Omental fat pad (tissue), 4 donors: Measurements from ENCODE around the gene MPP3. TPM values are rescaled to one million over a fixed set of nuclear protein-coding genes. Genes with fewer than 3 reads are reported as not detected.

Experiments
- ATAC-seq: fragments of 150-250 bp; one replicate; pipeline ENCODE4 v1.9.1; 2016; ENCODE audit warnings: mild to moderate bottlenecking, moderate library complexity; ENCODE audit not compliant: low FRiP score
- DNase-seq: peaks from one replicate; pipeline ENCODE4 v3.0.0-alpha.2; 2019; ENCODE audit warnings: low spot score
- CTCF ChIP-seq, 3 donors: fragments of 450-650 bp; IDR thresholded peaks; one replicate each; pipeline ENCODE4 v1.5.1; 2016 to 2017; ENCODE audit warnings: antibody characterized with exemption in 3 of 3, mild to moderate bottlenecking in 3 of 3, moderate library complexity in 2 of 3
- total RNA-seq, 4 donors: library from RNA; depleted of rRNA; stranded (reverse); fragments of >200 nt; gene quantifications; one replicate each; pipeline ENCODE4 v1.1.0, GENCODE V29; 2016

The MPP3 gene
- total RNA-seq, 4 donors from 2014 or later = 13.2 to 27.9 (median 24.0) TPM

- no peak for DNase-seq
- no peak for TF ChIP-seq CTCF (IDR thresholded peaks at IDR 0.05)
- ATAC-seq = no peak
These were observed 44.7 kb upstream of the MPP3 start for GRCh38 chr17:43877451-43878155.

- TF ChIP-seq CTCF (IDR thresholded peaks at IDR 0.05) = no peak
- DNase-seq (no peak), ATAC-seq (no peak)
These were observed 44.1 kb upstream of the MPP3 start for GRCh38 chr17:43877031-43877430.

DNA sequence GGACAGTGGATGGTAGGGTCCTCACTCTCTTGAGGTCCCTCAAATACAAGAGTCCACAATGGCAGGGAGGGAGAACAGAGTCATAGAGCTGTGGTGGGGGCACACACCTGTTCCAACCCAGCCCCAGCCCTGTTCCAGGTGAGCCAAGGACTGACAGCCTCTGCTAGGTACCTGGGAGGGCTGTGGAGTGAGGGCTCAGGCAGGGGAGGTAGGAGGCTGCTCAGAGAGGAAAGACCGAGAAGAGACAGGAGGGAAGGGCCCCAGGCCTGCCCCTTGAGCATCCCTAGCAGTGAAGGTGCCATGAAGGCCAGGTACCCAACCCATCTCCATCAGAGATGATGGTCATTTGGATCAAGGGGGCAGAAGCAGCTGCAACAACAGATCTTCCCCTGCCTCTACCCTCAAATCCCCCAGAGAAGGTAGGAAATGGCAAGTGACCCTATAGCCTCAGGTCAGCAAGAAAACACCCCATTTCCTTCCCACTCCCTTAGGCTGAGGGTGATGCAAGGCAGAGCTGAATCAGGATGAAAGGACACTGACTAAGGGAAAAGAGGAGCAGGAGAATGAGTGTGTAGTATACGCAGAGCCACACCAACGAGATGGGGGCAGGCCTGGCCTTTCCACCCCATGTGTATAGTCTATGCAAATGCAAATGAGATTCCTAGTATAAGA, 42.7 kb upstream of the MPP3 start:
- no peak for TF ChIP-seq CTCF (IDR thresholded peaks at IDR 0.05)
- ATAC-seq (no peak), DNase-seq (no peak)

DNA sequence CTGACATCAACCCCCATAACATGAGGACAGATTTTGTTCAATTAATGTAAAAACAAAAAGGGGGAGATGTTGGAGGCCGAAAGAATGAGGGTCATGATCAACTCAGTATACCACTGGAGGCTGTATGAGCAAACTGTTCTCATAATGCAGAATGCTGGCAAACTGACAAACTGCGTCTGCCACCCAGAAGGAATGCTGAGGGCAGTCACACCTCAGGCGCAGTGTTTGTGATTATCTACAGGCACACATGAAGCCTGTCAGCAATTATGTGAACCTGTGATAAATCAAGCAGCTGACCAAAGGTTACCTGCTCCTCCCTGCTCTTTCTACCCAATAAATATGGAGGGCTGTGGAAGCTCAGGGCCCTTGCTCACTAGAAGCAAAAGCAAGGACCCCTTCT, 41.3 kb upstream of the MPP3 start:
- DNase-seq (no peak), ATAC-seq (no peak)

DNA sequence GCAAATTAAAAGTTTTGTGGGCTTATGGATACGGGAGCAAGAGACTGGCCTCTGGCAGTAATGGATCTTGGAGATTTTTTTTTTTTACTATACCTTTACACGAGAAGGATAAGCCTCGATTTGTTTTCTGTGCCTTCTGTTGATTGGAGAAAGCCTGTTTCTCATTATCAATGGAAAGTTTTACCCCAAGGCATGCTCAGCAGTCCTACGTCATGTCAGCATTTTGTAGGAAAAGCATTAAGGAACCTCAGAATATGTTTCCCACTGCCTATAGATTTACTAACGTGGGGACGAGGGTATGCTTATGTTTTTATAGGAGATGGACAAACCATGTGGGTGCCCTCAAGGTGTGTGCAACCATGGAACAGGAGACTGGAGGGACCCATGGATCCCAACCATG, 40.9 kb upstream of the MPP3 start:
- no peak for ATAC-seq
- DNase-seq = no peak
- TF ChIP-seq CTCF (IDR thresholded peaks at IDR 0.05) = no peak

More for the DNA sequence above, 41.3 kb upstream of the MPP3 start:
- no peak for TF ChIP-seq CTCF (IDR thresholded peaks at IDR 0.05)

- no peak for ATAC-seq
- no peak for DNase-seq
- TF ChIP-seq CTCF (IDR thresholded peaks at IDR 0.05) = no peak
These were observed 40.1 kb upstream of the MPP3 start for GRCh38 chr17:43873091-43873490.
